Pulmonary artery endothelial cell (primary cell): ENCODE measurements around the gene MXRA8. TPM values are rescaled to one million over a fixed set of nuclear protein-coding genes. Genes with fewer than 3 reads are reported as not detected.
"Not testable (repeated sequence)": the region's sequence is repeated elsewhere in the genome, so short reads cannot be mapped to it uniquely, and the experiment has no call there.

ENCODE experiments used
- DNase-seq: peaks from one replicate; pipeline ENCODE4 v3.0.0-alpha.2; 2011; ENCODE audit warnings: low read depth, low spot score
- total RNA-seq: library from RNA; depleted of rRNA; stranded (reverse); fragments of >200 nt; gene quantifications from 2 replicates; pipeline ENCODE4 v1.2.3, GENCODE V29; 2014

The MXRA8 gene
- total RNA-seq, 1 donor from 2014 or later: 0.99 TPM

DNA sequence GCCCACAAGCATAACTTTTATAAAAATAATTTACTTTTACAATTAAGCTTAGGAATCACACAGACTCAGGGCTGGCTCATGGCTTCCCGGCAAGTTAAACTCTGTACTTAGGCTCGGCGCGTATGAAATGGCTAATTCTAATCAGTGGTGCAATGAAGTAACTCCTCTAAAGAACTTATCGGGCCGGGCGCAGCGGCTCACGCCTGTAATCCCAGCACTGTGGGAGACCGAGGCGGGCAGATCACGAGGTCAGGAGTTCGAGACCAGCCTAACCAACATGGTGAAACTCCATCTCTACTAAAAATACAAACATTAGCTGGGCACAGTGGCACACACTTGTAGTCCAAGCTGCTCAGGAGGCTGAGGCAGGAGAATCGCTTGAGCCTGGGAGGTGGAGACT lies 11.7 kb upstream of the MXRA8 start:
- DNase-seq: not testable (repeated sequence)

DNA sequence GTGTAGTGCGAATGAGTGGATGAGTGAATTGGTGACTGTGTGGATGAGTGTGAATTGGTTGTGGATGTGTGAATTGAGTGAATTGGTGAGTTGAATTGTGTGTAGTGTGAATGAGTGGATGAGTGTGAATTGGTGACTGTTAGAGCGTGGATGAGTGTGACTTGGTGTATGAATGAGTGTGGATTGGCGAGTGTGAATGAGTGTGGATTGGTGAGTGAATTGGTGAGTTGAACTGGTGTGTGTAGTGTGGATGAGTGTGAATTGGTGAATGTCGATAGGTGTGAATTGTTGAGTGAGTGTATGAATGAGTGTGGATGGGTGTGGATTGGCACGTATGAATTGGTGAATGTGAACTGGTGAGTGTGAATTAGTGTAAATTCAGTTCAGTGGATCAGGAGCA lies 9.0 kb upstream of the MXRA8 start:
- no peak for DNase-seq

DNA sequence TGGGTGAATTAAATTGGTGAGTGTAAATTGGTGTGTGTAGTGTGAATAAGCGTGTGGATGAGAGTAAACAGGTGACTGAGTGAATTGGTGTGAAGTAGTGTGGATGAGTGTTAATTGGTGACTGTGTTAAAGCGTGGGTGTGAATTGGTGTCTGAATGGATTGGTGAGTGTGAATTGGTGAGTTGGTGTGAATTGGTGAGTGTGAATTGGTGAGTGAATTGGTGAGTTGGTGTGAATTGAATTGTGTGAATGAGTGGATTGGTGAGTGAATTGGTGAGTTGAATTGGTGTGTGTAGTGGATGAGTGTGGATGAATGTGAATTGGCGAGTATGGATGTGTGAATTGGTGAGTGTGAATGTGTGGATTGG lies 8.3 kb upstream of the MXRA8 start:
- no peak for DNase-seq

- no peak for DNase-seq
Observed at GRCh38 chr1:1365875-1366698, 7.7 kb upstream of the MXRA8 start.

GRCh38 chr1:1364266-1364665 lies 5.9 kb upstream of the MXRA8 start:
- no peak for DNase-seq

DNA sequence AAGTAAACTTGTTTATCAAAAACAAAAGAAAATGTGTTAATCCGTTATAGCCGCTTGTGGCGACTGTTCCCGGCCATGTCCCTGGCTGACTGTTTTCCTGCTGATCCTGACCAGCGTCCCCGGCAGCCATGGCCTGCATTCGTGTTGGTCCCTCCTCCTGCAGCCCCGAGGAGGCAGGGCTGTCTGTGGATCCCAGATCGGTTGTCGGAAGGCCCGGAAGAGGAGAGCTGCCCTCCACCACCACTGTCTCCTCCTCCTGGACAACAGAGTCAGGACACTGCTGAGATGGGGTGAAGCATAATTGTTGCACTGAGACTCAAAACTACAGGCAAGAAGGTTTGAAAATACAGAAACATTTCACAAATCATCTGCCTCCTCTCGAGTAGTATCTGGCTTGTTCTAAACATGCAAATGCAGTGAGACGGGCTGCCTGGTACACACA lies 3.6 kb upstream of the MXRA8 start:
- DNase-seq: no peak

GRCh38 chr1:1361233-1361981 lies 3.1 kb upstream of the MXRA8 start:
- no peak for DNase-seq

GRCh38 chr1:1360506-1361169 lies 2.3 kb upstream of the MXRA8 start:
- no peak for DNase-seq

DNA sequence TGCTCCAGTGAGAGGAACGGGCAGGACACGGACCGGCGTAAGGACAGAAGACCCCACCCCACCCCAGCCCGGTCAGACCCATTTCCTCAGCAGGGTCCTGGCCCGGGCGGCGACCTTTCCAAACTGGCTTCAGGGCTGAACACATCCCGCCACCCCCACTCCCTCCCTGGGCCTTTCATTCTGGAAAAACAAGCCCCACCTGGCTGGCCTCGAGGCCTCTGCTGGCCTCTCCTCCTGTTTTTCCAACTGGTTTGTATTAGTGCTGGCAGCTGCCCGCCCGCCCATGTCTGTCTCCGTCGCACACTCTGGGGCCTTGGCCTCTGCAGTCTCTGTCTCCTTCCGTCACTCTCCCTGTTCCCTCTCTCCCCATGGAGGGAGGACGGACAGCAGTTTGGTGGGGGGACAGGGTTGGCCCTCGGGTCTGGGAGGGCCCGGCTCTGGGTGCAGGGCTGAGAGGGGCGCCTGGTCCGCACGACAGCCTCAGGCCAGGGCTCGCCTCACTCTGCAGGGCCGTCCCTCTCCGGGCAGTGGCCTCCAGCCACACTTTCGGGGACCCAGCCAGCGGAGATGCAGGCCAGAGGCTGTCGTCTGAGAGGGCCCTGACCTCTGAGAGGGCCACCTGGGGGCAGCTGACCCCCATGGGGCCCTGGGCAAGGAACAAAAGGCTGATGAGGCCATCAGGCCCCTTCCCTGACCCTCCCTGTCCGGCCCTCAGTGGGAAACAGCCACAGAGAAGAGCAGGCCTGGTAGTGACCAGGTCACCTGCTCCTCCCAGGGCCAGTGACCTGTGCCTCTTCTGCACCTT lies 1.5 kb upstream of the MXRA8 start:
- DNase-seq: no peak

DNA sequence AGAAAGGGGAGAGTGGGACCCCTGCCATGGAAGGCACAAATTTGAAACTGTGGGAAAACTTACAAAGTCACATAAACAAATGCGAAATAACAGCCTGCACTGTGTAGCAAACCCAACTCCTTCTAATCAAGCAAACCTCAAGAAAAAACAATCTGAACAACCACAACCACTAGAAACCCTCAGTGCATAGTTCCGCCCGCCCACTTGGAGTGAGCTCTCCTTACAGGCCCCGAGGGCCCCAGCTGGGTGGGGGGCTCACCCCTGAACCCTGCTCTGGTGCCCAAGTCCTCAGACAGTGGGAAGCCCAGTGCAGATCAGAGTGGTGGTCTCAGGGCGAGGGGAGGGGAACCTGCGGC lies 931 bp upstream of the MXRA8 start:
- no peak for DNase-seq

GRCh38 chr1:1357871-1358432 lies 403 bp downstream of the MXRA8 start:
- no peak for DNase-seq

DNA sequence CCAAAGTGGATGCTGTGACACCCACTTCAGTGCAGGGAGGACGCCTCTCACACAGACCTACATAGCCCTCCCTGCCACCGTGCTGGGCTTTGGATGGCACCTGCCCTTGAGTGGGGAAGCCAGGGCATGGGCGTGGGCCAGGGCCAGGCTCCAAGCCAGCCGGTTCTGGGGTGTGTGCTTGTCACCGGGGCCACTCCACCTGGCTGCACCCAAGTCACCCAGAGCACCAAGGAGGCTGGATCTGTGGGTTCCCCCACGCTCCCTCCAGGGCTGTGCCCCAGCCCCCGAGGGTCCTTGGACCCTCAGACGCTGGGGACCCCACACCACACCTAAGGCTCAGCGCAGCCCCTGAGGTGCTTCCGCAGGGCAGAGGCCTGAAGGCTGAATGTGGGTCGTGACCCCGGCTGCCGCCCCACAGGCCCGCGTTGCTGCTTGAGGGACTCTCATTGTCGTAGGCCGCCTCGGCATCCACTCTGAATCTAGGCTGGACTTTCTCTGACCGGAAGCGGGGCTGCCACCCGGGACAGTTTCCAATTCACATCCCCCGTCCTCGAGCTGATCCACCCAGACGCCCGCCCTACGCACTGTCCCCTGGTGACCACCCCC lies 1.5 kb downstream of the MXRA8 start:
- no peak for DNase-seq

DNA sequence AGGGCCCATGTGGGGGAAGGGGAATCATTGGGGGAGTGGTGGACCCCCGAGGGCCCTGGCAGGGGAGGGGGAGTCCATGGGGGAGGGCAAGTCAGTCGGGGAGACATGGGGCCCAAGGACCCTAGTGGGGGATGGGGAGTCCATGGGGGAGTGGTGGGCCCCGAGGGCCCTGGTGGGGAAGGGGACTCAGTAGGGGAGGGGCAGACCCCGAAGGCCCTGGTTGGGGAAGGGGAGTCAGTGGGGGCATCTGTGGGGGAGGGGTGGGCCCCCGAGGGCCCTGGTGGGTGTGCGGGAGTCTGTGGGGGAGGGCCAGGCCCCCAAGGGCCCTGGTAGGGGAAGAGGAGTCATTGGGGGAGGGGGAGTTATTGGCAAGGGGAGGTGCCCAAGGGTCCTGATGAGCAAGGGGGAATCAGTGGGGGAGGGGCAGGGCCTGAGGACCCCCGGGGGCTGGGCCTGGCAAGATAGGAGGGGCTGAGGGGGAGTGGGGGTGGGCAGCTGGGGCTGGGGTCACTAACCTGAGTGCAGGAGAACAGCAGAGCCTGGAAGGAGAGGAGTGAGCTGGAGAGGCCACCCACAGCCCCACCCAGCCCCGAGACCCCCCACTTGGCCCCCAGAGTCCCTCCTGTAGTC lies 2.1 kb downstream of the MXRA8 start:
- DNase-seq: no peak

DNA sequence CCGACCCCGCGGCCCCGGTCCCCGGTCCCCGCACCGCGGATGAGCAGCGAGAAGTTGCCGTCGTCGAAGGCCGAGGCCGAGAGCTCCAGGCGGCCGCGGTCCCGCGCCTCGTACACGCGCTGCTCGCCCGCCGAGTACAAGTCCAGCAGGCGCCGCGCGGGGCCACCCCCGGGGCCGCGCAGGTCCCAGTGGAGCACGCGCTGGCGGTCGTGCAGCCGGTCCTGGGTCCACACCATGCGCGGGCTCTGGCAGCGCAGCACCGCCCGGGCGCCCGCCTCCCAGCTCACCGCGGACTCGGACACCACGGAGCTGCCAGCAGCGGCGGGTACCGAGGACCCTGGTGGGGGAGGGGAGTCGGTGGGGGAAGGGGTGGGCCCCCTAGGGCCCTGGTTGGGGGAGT lies 2.9 kb downstream of the MXRA8 start:
- no peak for DNase-seq

- no peak for DNase-seq
Observed at GRCh38 chr1:1354271-1355247, 3.8 kb downstream of the MXRA8 start.

- no peak for DNase-seq
Observed at GRCh38 chr1:1353389-1354151, 4.8 kb downstream of the MXRA8 start.

- DNase-seq: no peak
Observed at GRCh38 chr1:1352786-1353388, 5.5 kb downstream of the MXRA8 start.
